Fibroblast of pulmonary artery (primary cell): ENCODE measurements around the gene POLR3B.

ENCODE experiments used
- DNase-seq: peaks from one replicate; pipeline ENCODE4 v3.0.0-alpha.2; 2010; ENCODE audit warnings: low read depth
- H3K4me3 ChIP-seq: replicated peaks from 2 replicates; pipeline ENCODE4 v1.5.1; 2011; ENCODE audit warnings: low read depth, mild to moderate bottlenecking, control low read depth, low read length, moderate library complexity
- CTCF ChIP-seq: IDR thresholded peaks from 2 replicates; pipeline ENCODE4 v1.5.1; 2011; ENCODE audit warnings: mild to moderate bottlenecking, control low read depth, low read length, inconsistent platforms; ENCODE audit errors: missing control alignments

Gene POLR3B

GRCh38 chr12:106433055-106433454 is 75.5 kb downstream of the POLR3B start:
- no peak overlapping the region for H3K4me3 ChIP-seq
- no peak for DNase-seq
- no peak for TF ChIP-seq CTCF

DNA sequence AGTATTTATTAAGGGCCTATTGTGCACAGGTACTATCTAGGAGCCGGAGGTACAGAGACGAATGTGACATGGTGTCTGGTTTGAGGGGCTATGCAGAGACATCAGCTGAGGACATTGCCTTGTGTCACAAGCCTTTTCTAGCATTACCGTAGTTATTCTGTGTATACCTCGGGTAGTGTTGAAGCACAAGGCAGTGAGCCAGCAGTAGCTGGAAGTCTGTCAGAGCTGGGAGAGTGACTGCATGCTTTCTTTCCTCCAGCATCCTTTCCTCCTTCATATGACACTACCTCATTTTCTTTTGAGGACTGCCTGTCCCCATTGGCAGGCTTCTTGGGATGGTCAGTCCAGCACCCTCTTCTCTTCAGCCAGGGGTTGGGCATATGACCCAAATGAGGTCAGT is 77.0 kb downstream of the POLR3B start:
- no peak overlapping the region for H3K4me3 ChIP-seq
- TF ChIP-seq CTCF, result no peak
- DNase-seq, result no peak

DNA sequence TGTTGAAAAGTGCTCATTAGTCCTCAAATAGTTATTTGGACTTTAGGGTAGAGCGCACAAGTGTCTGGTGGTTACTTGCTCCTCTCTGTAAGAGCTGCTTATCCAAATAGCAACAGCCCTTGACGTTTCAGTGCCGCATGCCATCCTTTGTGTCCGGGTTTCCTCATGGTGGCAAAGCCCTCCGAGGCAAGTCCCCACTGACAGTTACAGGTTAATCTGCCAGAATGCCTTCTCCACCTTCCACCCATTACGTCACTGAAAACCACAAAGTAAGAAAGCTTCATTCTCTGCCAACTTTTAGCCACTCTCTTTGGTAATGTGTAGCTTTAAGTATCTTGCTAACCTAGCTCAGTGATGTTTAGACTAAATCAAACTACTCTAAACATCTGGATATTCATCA is 78.6 kb downstream of the POLR3B start:
- H3K4me3 ChIP-seq, result no peak overlapping the region
- TF ChIP-seq CTCF, result no peak
- DNase-seq, result peak; percentile 6

GRCh38 chr12:106442575-106442974 is 85.0 kb downstream of the POLR3B start:
- TF ChIP-seq CTCF, result no peak
- DNase-seq, result no peak
- H3K4me3 ChIP-seq, result no peak overlapping the region

DNA sequence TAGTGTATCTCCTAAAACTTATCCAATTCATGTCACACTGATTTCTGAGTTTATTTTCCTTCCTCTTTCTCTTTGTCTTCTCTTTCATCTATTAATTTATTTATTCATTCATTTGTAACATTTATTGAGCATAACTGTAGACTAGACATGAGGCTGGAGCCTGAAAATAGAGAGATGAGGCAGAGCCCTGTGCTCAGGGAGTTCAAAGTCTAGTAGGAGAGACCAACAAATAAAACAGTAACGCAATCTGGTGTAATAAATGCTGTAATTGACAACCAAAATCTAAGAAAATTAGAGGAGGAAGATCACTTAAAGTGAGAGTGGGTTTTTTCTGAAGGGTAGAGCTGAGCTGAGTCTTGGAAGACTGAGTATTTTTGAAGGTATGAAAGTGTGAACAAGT is 87.5 kb downstream of the POLR3B start:
- no peak overlapping the region for H3K4me3 ChIP-seq
- no peak for DNase-seq

GRCh38 chr12:106445959-106446358 is 88.4 kb downstream of the POLR3B start:
- H3K4me3 ChIP-seq, result no peak overlapping the region
- no peak for DNase-seq
- TF ChIP-seq CTCF, result no peak

More for the DNA sequence above, 87.5 kb downstream of the POLR3B start:
- TF ChIP-seq CTCF, result no peak

GRCh38 chr12:106446419-106447092 is 89.0 kb downstream of the POLR3B start:
- DNase-seq, result no peak
- H3K4me3 ChIP-seq, result no peak overlapping the region
- TF ChIP-seq CTCF, result no peak
